ENCODE results near the gene BCL11B. TPM values are rescaled to one million over a fixed set of nuclear protein-coding genes. Genes with fewer than 3 reads are reported as not detected.

Gene BCL11B
- total and polyA plus RNA-seq, 2 donors (not counting 1 experiment from before 2014, with no cell fraction given) = 0.33 to 0.42 TPM

- TF ChIP-seq CTCF (IDR thresholded peaks at IDR 0.05) = no peak
- H3K9me3 ChIP-seq (ENCODE audit: control extremely low read depth in 1 of 3, control insufficient read depth in 2 of 3, insufficient read depth in 1 of 3, low read length in 2 of 3) = peaks cover 0 to 65% (median 0%) of the 10 kb centered on the region in 3 donors
- no peak overlapping the region for H3K4me2 ChIP-seq (replicated peaks; ENCODE audit: low read depth, low read length, poor library complexity, severe bottlenecking)
- H3K4me3 ChIP-seq (ENCODE audit: control extremely low read depth in 1 of 5, extremely low read depth in 1 of 5, insufficient read depth in 1 of 5, low read depth in 2 of 5, low read length in 4 of 5) = no peak overlapping the region
- 92% methylated on average over 3 of the region's 7 CpGs for WGBS (ENCODE audit: insufficient coverage)
- H3K4me1 ChIP-seq (ENCODE audit: control insufficient read depth in 2 of 2, insufficient read depth in 2 of 2, low read length in 2 of 2) = no peaks in the 10 kb centered on the region
- DNase-seq = no peak
- Mint-ChIP-seq H3K9me3 (ENCODE audit: insufficient read depth) (peaks cover 2% of the 10 kb centered on the region), H3K4me3 (no peak overlapping the region), H3K4me1 (no peaks in the 10 kb centered on the region), H3K27me3 (no peaks in the 10 kb centered on the region), H3K27ac (no peak overlapping the region)
- CTCF ChIA-PET = no interaction called here
- POLR2A ChIA-PET = no interaction called here
- intact Hi-C loops (cut with micrococcal nuclease) = no loop called here
- H2AFZ ChIP-seq (ENCODE audit: insufficient read depth, low read depth, low read length, poor library complexity, severe bottlenecking) = no peak overlapping the region
- ATAC-seq (ENCODE audit: low read depth) = no peak
- no peaks in the 10 kb centered on the region for H3K79me2 ChIP-seq (ENCODE audit: control insufficient read depth, insufficient read depth, low read length)
- no peak overlapping the region for H3K9ac ChIP-seq (ENCODE audit: low read length)
- no peaks in the 10 kb centered on the region for H4K20me1 ChIP-seq (ENCODE audit: control insufficient read depth, insufficient read depth, low read length, poor library complexity, severe bottlenecking)
- H3K27me3 ChIP-seq (replicated peaks in 1 of 4; ENCODE audit: control extremely low read depth in 1 of 4, control insufficient read depth in 3 of 4, insufficient read depth in 4 of 4, low read length in 3 of 4) = no peaks in the 10 kb centered on the region
- no peaks in the 10 kb centered on the region for H3K36me3 ChIP-seq (replicated peaks in 1 of 2; ENCODE audit: control extremely low read depth in 1 of 2, control insufficient read depth in 1 of 2, extremely low read depth in 1 of 2, insufficient read depth in 2 of 2, low read length in 1 of 2)
- H3K27ac ChIP-seq (ENCODE audit: low read length in 2 of 2) = no peak overlapping the region
These were observed 135.6 kb downstream of the BCL11B start for GRCh38 chr14:99136401-99136800.

GRCh38 chr14:99136047-99136400 is 136.0 kb downstream of the BCL11B start:
- no peak overlapping the region for H3K4me2 ChIP-seq (replicated peaks; ENCODE audit: low read depth, low read length, poor library complexity, severe bottlenecking)

More at GRCh38 chr14:99136047-99136400, 136.0 kb downstream of the BCL11B start:
- ChIA-PET POLR2A (no interaction called here), CTCF (no interaction called here)
- H3K4me3 Mint-ChIP-seq = no peak overlapping the region
- H2AFZ ChIP-seq (ENCODE audit: insufficient read depth, low read depth, low read length, poor library complexity, severe bottlenecking) = no peak overlapping the region
- 91% methylated on average over 5 of the region's 5 CpGs for WGBS (ENCODE audit: insufficient coverage)
- H3K4me1 Mint-ChIP-seq = no peaks in the 10 kb centered on the region
- no peaks in the 10 kb centered on the region for H3K79me2 ChIP-seq (ENCODE audit: control insufficient read depth, insufficient read depth, low read length)
- no peak for TF ChIP-seq CTCF (IDR thresholded peaks at IDR 0.05)
- H3K27ac Mint-ChIP-seq = no peak overlapping the region
- H3K4me1 ChIP-seq (ENCODE audit: control insufficient read depth in 2 of 2, insufficient read depth in 2 of 2, low read length in 2 of 2) = no peaks in the 10 kb centered on the region
- DNase-seq (no peak), ATAC-seq (ENCODE audit: low read depth) (no peak)
- H3K27me3 ChIP-seq (replicated peaks in 1 of 4; ENCODE audit: control extremely low read depth in 1 of 4, control insufficient read depth in 3 of 4, insufficient read depth in 4 of 4, low read length in 3 of 4) = no peaks in the 10 kb centered on the region
- H3K9me3 Mint-ChIP-seq (ENCODE audit: insufficient read depth) = peaks cover 2% of the 10 kb centered on the region
- H3K27me3 Mint-ChIP-seq = no peaks in the 10 kb centered on the region
- no peaks in the 10 kb centered on the region for H4K20me1 ChIP-seq (ENCODE audit: control insufficient read depth, insufficient read depth, low read length, poor library complexity, severe bottlenecking)
- peaks cover 0 to 61% (median 0%) of the 10 kb centered on the region in 3 donors for H3K9me3 ChIP-seq (ENCODE audit: control extremely low read depth in 1 of 3, control insufficient read depth in 2 of 3, insufficient read depth in 1 of 3, low read length in 2 of 3)
- no peak overlapping the region for H3K27ac ChIP-seq (ENCODE audit: low read length in 2 of 2)
- H3K36me3 ChIP-seq (replicated peaks in 1 of 2; ENCODE audit: control extremely low read depth in 1 of 2, control insufficient read depth in 1 of 2, extremely low read depth in 1 of 2, insufficient read depth in 2 of 2, low read length in 1 of 2) = no peaks in the 10 kb centered on the region
- intact Hi-C loops (cut with micrococcal nuclease) = no loop called here
- no peak overlapping the region for H3K9ac ChIP-seq (ENCODE audit: low read length)
- no peak overlapping the region for H3K4me3 ChIP-seq (ENCODE audit: control extremely low read depth in 1 of 5, extremely low read depth in 1 of 5, insufficient read depth in 1 of 5, low read depth in 2 of 5, low read length in 4 of 5)
